A204.1 (cell line): Measurements from ENCODE around the gene CLASP1.
"Not testable (repeated sequence)": the region's sequence is repeated elsewhere in the genome, so short reads cannot be mapped to it uniquely, and the experiment has no call there.

Source experiments
- FAIRE-seq: peaks from 2 replicates; lab custom pipeline; 2012; peaks lifted over from hg19 to GRCh38; lab: Jason Lieb, UNC

The CLASP1 gene

GRCh38 chr2:121418494-121419058 is 230.7 kb downstream of the CLASP1 start:
- no peak for FAIRE-seq

GRCh38 chr2:121417826-121418225 is 231.4 kb downstream of the CLASP1 start:
- no peak for FAIRE-seq

- no peak for FAIRE-seq
Measured at GRCh38 chr2:121415727-121416126, 233.5 kb downstream of the CLASP1 start.

- FAIRE-seq = peak; percentile 81
Measured at GRCh38 chr2:121412349-121412748, 236.9 kb downstream of the CLASP1 start.

GRCh38 chr2:121409966-121410365 is 239.3 kb downstream of the CLASP1 start:
- FAIRE-seq = no peak

GRCh38 chr2:121409388-121409787 is 239.9 kb downstream of the CLASP1 start:
- FAIRE-seq = no peak

GRCh38 chr2:121408641-121409040 is 240.6 kb downstream of the CLASP1 start:
- no peak for FAIRE-seq

- no peak for FAIRE-seq
Measured at GRCh38 chr2:121405233-121405632, 244.0 kb downstream of the CLASP1 start.

- FAIRE-seq = no peak
Measured at GRCh38 chr2:121400201-121400600, 249.1 kb downstream of the CLASP1 start.

GRCh38 chr2:121398853-121399252 is 250.4 kb downstream of the CLASP1 start:
- no peak for FAIRE-seq

GRCh38 chr2:121390082-121390692 is 259.1 kb downstream of the CLASP1 start:
- no peak for FAIRE-seq

- no peak for FAIRE-seq
Measured at GRCh38 chr2:121388371-121388770, 260.9 kb downstream of the CLASP1 start.

- no peak for FAIRE-seq
Measured at GRCh38 chr2:121387591-121388325, 261.5 kb downstream of the CLASP1 start.

GRCh38 chr2:121386707-121387106 is 262.6 kb downstream of the CLASP1 start:
- FAIRE-seq = no peak

GRCh38 chr2:121386102-121386501 is 263.2 kb downstream of the CLASP1 start:
- FAIRE-seq = no peak

- no peak for FAIRE-seq
Measured at GRCh38 chr2:121382744-121383143, 266.5 kb downstream of the CLASP1 start.

GRCh38 chr2:121377646-121378045 is 271.6 kb downstream of the CLASP1 start:
- no peak for FAIRE-seq

- no peak for FAIRE-seq
Measured at GRCh38 chr2:121376535-121377250, 272.6 kb downstream of the CLASP1 start.

- no peak for FAIRE-seq
Measured at GRCh38 chr2:121375621-121376159, 273.6 kb downstream of the CLASP1 start.

- not testable (repeated sequence) for FAIRE-seq
Measured at GRCh38 chr2:121374412-121375075, 274.7 kb downstream of the CLASP1 start.

- no peak for FAIRE-seq
Measured at GRCh38 chr2:121372721-121373353, 276.4 kb downstream of the CLASP1 start.

- no peak for FAIRE-seq
Measured at GRCh38 chr2:121372082-121372481, 277.2 kb downstream of the CLASP1 start.
